Sigmoid colon (tissue), 4 donors: Measurements from ENCODE around the gene SDK1.

ENCODE experiments used
- EP300 ChIP-seq, 4 donors: sonication (generic); formaldehyde crosslinking; IDR thresholded peaks; one replicate each; pipeline ENCODE4 v1.6.1; 2017; ENCODE audit warnings: antibody characterized with exemption in 4 of 4
- POLR2AphosphoS5 ChIP-seq, 4 donors: sonication (generic); formaldehyde crosslinking; IDR thresholded peaks; one replicate each; pipeline ENCODE4 v1.6.1; 2017; ENCODE audit warnings: antibody characterized with exemption in 4 of 4
- TF ChIP-seq, protein P1 (sequence below), 4 experiments: fragments of 450-650 bp in 3 of 4; fragments of 200-600 bp in 1 of 4; IDR thresholded peaks; one replicate each; pipeline ENCODE4 v1.5.1; 2016 to 2019; ENCODE audit warnings: antibody characterized with exemption in 4 of 4, mild to moderate bottlenecking in 3 of 4, moderate library complexity in 2 of 4

DNA sequence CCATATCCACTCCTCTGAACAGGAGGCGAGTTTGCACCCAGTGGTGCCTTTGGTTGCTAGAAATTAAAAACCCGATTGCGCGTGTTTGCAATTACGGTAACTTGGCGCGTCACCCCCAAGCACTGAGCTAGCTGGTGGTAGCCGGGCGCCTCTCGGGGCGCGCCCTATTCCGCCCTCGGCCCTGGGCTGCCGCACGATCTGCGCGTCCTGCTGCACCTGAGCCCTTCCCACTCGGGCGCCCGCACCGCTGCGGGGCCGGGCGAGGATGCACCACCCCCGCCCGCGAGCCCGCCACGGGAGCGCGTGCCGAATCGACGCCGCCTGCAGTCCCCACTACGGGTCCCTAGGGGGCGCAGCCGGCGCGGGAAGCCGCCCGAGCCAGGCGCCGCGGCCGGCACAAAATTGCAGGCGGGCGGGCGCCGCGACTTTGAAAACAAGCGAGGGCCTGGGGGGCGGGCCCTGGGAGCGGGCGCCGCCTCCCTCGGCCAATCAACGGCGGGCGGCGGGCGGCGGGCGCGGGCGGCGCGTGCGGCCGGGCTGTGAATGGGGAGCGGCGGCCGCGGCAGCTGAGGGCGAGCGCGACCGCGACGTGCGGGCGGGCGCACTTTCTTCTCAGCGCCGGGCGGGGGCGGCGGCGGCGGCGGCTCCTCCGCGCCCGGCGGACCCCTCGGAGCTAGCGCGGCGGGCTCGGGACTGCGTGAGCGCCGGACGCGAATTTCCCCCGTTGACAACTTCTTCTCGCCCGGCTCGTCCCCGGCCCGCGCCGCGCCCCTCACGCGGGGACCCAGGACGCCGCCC, at the start of gene SDK1:
- peak in 1 of 4 donors; percentile 17 for TF ChIP-seq POLR2AphosphoS5 (IDR thresholded peaks at IDR 0.05)
- TF ChIP-seq, protein P1, sequence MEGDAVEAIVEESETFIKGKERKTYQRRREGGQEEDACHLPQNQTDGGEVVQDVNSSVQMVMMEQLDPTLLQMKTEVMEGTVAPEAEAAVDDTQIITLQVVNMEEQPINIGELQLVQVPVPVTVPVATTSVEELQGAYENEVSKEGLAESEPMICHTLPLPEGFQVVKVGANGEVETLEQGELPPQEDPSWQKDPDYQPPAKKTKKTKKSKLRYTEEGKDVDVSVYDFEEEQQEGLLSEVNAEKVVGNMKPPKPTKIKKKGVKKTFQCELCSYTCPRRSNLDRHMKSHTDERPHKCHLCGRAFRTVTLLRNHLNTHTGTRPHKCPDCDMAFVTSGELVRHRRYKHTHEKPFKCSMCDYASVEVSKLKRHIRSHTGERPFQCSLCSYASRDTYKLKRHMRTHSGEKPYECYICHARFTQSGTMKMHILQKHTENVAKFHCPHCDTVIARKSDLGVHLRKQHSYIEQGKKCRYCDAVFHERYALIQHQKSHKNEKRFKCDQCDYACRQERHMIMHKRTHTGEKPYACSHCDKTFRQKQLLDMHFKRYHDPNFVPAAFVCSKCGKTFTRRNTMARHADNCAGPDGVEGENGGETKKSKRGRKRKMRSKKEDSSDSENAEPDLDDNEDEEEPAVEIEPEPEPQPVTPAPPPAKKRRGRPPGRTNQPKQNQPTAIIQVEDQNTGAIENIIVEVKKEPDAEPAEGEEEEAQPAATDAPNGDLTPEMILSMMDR (IDR thresholded peaks at IDR 0.05): peak in 3 of 4 experiments; percentile 52 to 87 (median 65)
- TF ChIP-seq EP300 (IDR thresholded peaks at IDR 0.05): no peak
